G401.6 (cell line): ENCODE results near the gene DNHD1.
"Not testable (repeated sequence)": the region's sequence is repeated elsewhere in the genome, so short reads cannot be mapped to it uniquely, and the experiment has no call there.

ENCODE experiments used
- FAIRE-seq: peaks from 2 replicates; lab custom pipeline; 2012; peaks lifted over from hg19 to GRCh38; lab: Jason Lieb, UNC

Gene DNHD1

GRCh38 chr11:6480299-6480914 lies 16.7 kb upstream of the DNHD1 start:
- no peak for FAIRE-seq

DNA sequence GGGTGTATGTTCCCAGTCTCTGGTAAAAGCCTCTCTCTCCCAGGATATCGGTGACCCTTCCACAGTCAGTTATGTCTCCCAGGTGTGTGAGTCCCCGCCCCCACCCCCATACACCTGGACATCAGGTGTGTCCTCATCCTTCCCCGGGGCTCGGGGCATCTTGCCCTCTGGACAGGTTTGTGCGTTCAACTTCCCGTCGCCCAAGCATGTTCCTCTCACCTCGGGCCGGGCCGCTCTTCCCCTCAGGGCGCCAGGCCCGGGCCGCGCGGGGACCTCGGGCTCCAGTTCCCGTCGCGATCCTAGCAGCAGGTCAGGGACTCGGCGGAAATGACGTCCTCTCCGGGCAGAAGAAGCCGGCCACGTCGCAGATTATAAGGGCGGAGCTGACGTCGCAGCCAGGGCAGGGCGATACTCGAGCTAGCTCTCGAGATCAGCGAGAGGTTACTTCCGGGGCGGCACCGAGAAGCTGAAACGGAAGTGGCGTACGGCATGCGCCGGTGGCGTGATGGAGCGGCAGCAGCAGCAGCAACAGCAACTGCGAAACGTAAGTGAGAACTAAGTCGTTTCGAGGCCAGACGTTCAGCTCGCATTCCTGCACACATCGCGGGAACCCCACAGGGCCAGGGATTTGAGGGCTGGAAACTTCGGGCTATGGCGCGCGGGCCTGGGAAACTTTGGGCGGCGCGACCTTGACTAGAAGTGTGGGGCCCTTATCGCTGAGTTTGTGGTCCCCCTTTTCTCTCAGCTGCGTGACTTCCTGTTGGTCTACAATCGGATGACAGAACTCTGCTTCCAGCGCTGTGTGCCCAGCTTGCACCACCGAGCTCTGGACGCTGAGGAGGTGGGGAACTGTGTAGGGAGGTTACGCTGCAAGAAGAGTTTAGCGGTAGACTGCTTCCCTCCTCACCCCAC lies 15.8 kb upstream of the DNHD1 start, which contains the start of the genes ARFIP2 and TIMM10B:
Gene ARFIP2 (minus strand): TSS at position 320 of the 912 bp plus-strand sequence. CDS start 910 bp downstream, outside the sequence.
Gene TIMM10B (plus strand): TSS at position 490 of the 912 bp plus-strand sequence. CDS start 16 bp downstream, at position 506.
- peak; percentile 95 for FAIRE-seq

GRCh38 chr11:6481924-6482275 lies 15.2 kb upstream of the DNHD1 start:
- FAIRE-seq, result no peak

DNA sequence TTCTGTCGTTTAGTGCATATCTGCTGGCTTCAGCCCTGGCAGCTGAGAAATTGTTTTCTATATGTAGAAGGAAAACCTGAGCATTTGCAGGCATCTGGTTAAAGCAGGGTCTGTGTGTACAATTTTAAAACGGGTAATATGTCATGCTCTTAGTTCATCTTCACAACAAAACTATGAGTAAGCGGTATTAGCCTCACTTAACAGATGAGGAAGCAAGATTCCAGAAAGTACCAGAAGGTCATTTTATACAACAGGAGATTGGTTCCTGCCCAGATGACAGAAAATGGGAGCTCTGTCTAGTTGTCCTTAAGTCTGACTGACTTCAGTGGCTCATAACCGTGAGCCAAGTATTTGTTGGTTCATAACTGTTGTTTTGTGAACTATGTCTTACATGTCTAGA lies 14.6 kb upstream of the DNHD1 start:
- FAIRE-seq, result no peak

DNA sequence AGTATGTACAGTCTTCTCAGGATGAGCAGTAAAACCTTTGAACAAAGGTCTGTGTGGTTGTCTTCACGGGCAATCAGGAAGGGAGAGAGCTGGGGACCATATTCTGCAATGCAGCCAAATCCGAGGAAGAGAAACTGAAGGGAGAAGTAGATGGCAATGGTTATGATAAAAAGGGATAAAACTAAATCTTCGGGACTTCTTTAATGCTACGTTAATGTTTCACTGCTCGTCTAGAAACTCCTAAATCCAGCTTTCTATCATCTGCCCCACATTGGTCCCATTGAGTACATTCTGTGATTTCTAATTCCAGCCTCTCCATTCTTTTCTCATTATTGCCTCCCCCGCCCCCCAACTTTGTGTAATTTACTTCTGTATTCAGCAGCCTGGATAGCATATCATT lies 14.1 kb upstream of the DNHD1 start:
- no peak for FAIRE-seq

- FAIRE-seq, result no peak
These were observed 11.4 kb upstream of the DNHD1 start for GRCh38 chr11:6485661-6486060.

- no peak for FAIRE-seq
These were observed 10.8 kb upstream of the DNHD1 start for GRCh38 chr11:6486256-6486655.

DNA sequence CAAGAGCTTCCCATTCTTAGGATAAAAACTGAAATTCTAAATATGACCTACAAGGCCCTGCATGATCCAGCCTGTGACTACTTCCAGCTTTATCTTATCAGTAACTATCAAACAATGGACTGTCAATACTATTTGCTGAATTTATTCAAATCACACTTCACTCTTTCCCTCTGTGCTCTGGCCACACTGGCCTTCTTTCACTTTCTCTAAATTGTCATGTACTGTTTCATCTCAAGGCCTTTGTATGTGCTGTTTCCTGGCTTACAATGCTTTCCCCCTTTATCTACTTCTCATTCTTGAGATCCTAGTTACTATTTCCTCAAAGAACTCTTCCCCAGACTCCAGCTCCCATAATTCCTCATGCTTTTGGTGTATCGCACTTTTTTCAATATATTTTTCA lies 10.1 kb upstream of the DNHD1 start:
- FAIRE-seq, result no peak

DNA sequence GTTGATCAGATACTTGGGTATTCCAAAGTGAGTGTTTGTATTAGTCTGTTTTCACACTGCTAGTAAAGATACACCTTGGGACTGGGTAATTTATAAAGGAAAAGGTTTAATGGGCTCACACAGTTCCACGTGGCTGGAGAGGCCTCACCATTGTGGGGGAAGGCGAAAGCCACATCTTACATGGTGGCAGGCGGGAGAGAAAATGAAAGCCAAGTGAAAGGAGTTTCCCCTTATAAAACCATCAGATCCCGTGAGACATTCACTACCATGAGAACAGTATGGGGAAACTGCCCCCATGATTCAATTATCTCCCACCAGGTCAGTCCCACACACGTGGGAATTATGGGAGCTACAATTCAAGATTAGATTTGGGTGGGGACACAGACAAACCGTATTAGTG lies 8.7 kb upstream of the DNHD1 start:
- FAIRE-seq, result no peak

DNA sequence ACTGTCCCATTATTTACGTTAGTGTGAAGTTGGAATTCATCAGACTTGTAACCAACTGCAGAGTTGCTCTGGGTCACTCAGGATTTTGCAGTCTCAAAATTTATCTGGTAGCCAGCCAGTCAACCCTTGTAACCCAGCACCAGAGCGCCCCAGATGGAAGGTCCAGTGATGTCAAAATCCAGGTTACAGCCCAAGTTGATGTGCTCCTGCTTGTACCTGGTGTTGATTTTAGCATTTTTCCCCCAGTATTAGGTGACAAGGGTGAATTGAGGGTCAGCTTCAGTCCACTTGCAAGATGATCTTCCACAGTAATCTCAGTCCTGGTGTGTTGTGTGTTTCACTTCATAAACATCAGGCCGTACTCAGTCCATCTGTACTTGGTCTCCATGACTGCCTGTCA lies 8.3 kb upstream of the DNHD1 start:
- FAIRE-seq, result no peak

DNA sequence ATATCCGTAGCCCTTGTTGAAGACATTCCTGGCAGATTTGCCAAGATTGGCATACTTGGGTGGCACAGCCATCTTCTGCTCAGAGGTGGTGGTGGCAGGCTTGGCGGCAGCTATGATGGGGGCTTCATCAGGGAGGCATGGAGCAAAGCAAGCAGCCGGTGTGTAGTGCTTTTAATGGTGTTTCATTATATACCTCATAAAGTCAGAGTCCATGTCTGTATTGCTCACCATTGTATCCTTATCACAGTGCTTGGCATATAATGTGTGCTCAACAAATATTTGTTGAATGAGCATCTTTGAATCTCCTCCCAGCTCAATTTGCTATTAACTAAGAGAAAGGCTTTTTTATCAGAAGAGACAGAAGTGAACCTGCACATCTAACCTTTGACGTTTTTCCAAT lies 7.8 kb upstream of the DNHD1 start:
- no peak for FAIRE-seq

DNA sequence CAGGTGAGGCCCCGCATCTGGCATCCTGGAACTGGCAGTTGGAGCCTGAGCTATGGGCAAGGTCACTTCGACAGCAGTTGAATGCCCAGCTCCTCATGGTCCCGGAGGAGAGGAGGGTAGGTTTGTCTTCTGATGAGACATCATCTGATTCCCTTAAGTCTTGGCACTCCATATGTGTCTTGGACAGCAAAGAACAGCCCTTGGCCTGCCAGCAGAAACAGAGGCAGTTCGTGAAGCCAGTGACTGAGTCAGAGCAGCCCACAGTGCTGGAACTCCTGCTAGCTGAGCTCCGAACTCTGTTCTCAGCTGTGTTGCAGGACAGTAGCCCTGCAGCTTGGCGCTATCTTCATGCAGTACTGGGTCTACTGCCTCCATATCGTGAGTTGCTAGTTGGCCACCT lies 1.0 kb downstream of the DNHD1 start:
- FAIRE-seq, result no peak

DNA sequence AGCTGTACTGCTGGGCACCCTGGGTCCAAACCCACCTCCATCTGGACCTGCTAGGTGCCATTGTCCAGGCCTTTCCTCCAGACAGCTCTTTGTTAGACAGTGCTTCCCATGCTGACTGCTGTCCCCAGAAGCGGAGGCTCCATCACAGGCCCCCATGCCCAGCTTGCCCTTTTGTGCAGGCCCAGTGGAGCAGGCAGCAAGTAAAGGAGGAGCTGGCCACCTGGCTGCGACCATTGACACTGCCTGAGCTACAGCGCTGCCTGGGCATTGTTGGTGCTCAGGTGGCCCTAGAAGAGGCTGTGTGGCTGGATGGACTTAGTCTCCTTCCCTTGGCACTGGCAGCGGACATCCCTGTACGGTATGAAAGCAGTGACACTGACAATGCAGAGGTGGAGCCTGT lies 1.5 kb downstream of the DNHD1 start:
- no peak for FAIRE-seq

DNA sequence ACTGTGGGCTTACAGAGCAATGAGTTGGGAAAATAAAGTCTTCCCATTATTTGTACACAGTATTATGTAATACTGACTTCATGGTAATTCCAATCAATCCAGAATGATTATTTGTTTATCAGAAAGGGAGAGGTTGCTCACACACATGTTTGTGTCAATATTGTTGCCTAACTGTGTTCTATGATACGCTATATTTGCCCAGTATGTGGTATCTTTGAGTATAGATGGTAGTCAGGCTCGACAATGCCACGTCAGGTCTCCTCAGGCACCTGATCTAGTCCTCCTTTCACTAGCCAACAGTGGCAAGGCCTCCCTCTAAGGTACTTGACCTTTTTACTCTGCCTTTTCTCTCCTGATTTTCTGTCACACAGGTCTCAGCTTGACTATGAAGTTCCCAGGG lies 5.3 kb downstream of the DNHD1 start:
- no peak for FAIRE-seq

DNA sequence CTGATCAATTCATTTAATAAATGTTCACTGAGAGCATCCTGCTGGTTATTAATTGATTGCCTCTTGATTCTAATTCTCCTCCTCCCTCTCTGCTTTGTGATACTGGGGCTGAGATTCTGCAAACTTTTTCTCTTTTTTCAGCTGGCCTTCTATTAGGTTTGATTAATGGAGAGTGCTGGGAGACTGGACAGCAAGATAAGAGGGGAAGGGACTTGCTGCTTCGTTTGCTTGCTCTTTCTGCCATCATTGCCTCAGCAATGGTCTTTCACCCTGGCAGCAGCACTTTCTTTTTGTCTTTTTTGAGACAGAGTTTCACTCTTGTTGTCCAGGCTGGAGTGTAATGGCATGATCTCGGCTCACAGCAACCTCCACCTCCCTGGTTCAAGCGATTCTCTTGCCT lies 7.1 kb downstream of the DNHD1 start:
- FAIRE-seq, result no peak

GRCh38 chr11:6505577-6506240 lies 8.6 kb downstream of the DNHD1 start:
- FAIRE-seq, result peak; percentile 77

DNA sequence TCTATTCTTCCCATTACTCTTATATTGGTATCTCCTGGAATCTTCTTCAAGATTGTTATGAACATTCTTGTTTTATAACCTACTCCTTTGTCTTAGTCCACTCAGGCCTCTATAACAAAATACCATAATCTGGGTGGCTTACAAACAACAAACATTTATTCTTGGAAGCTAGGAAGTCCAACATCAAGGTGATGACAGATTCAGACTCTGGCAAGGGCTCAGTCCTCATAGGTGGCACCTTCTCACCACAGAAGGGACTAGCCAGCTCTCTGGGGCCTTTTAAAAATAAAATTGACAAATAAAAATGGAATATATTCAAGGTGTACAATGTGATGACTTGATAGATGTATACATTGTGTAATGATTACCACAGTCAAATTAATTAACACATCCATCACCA lies 19.8 kb downstream of the DNHD1 start:
- FAIRE-seq, result no peak

- no peak for FAIRE-seq
These were observed 23.2 kb downstream of the DNHD1 start for GRCh38 chr11:6520265-6520664.

GRCh38 chr11:6521946-6522345 lies 24.9 kb downstream of the DNHD1 start:
- FAIRE-seq, result not testable (repeated sequence)

DNA sequence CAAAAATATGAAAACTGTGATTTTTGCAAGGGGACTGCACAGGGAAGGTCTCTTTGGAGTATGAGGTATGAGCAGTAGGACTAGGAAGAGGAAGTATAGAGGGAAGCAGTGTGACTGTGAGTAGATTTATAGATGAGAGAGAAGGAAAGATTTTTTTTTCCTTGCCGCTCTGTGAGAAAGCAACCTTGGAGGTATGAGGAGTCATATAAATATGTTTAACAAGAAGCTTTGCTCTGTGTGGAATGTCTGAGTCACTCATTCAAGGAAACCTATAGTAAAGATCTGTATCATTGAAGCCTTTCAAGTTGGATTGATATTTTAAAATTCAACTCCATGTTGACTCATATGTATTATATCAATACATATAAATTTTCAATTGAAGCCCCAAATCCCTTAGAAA lies 26.2 kb downstream of the DNHD1 start:
- no peak for FAIRE-seq

DNA sequence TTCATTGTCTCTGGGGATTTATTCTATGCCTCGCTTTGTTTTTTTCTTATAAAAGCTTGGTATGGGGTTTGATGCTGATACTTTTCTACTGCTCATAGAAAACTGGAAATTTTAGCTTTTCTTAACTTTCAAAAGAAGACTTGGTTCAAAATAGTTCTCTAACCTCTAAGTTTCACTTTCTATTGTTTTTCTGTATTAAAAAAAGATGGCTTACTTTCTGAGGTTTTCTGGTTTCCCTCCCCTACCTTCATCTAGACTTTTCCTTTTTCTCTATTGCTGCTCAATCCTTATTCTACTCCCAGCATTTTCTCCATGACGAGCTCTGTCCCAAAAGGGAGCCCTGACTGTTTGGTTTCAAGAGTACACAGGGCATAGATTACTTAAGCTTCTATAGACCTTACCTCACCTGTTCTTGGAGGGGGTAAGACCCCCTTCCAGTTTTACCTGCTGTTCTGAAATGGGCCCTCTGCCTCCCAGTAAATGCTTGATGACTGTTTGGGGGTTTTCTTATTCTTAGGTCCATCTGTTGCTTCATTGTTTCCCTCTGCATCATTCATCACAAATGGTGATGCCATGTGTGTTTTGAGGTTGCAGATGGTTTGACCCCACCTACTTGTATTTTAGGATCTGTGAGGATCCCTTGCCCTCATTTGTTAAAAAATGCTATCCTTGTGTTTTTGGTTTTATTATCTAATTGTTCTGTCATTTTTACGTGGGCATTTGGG lies 29.5 kb downstream of the DNHD1 start:
- FAIRE-seq, result no peak

DNA sequence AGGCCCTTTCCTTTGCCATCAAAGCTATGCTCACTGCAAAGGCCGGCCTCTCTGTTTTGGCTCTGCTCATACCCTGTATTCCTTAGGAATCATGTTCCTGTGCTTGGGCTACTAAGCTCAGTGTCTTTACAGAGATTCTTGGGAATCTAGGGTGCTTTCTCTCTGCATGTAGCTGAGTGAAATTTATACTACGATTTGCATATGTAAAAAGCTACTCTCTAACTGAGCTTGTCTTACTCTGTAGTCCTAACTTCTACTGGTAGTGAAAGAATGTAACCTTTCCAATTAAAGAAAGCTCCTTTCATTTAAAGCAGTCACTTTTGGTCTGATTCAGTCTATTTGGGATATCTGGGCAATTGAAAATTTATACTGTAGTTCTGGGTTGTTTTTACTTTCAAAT lies 32.2 kb downstream of the DNHD1 start:
- no peak for FAIRE-seq

DNA sequence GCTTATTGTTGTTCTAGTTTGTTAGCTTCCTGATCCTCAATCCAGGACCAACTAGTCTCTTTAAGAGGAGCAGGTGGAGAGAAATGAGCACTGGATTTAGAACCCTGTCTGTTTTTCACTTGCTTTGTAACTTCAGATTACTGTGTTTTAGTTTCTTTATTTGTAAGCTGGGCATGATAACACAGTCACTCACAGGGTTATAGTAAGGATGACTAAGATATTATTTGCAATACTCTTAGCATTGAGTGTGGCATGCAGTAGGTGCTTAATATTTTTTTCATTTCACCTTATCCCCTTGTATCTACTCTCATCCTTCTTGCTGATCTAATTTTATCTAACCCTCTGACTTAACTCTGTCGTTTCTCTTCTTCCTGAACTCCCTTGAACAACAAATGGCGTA lies 33.8 kb downstream of the DNHD1 start:
- no peak for FAIRE-seq
